HG03469 (cell line): ENCODE data around the gene BACE1.
"Not testable (repeated sequence)": the region's sequence is repeated elsewhere in the genome, so short reads cannot be mapped to it uniquely, and the experiment has no call there.

Experiments used
- ATAC-seq: cut with Tn5 transposase; IDR thresholded peaks from one replicate; pipeline ENCODE4 v1.9.1; 2021; ENCODE audit warnings: mild to moderate bottlenecking, moderate library complexity, moderate number of reproducible peaks; ENCODE audit not compliant: unreplicated experiment

The BACE1 gene

GRCh38 chr11:117316197-117316961, at the start of gene BACE1:
TSS of gene BACE1 (minus strand) at chr11:117316256. CDS start at chr11:117315795, 461 bp downstream.
- ATAC-seq: no peak

GRCh38 chr11:117361432-117361831, 45.4 kb upstream of the BACE1 start:
- ATAC-seq: no peak

GRCh38 chr11:117356126-117356890, 40.3 kb upstream of the BACE1 start:
- no peak for ATAC-seq

DNA sequence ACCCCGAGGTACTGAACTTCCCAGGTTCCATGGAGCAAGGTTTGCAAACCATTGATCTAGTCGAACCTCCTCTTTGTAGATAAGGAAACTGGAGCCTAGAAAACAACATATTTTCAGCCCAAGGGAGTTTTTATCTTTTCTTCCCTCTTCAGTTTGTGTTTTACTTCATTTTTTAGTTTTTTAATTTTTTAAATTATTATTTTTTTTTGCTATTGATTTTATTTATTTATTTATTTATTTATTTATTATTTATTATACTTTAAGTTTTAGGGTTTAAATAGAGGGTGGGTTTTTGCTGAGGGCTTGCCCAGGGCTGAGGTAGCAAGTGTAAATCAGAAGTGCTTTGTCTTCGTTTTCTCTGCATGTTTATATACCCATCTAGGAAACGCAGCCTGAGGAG, 38.5 kb upstream of the BACE1 start:
- ATAC-seq: no peak

DNA sequence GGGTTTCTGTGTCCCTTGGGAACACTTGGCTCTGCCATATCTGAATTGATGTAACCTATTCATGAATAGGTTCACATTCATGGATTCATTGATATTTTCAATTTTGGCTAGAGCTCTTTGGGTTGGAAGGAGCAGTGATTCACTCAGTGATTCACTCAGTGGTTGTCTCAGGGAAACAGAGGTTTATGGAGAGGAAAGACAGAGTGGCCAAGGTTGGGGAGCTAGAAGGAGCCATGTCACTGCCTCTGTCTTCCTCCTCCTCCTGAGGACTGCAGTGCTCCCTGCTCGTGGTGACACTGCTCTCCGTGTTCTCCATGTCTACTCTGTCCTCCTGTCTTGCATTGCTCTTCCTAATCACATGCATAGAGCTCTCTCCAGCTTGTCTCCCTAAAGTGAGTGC, 29.0 kb upstream of the BACE1 start:
- ATAC-seq: no peak

GRCh38 chr11:117337076-117337475, 21.0 kb upstream of the BACE1 start:
- ATAC-seq: no peak

- ATAC-seq: no peak
Observed at GRCh38 chr11:117335399-117335798, 19.3 kb upstream of the BACE1 start.

GRCh38 chr11:117334896-117335295, 18.8 kb upstream of the BACE1 start:
- no peak for ATAC-seq

DNA sequence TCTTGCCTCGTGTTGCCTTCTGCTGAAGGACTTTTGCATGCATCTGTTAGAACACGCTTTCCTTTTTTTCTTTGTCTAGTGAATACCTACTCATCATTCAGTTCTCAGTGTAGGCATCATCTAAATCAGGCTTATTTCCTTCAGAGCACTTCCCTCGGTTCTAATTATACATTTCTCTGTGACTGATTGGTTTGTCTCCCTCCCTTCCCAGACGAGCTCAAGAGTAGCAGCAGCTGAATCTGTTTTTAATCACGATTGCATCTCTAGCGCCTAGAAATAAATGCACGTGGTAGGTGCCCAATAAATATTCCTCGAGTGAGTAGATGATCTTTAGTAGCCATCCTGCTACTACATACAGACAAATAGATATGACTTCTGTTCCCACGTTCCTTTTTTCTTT, 17.9 kb upstream of the BACE1 start:
- no peak for ATAC-seq

DNA sequence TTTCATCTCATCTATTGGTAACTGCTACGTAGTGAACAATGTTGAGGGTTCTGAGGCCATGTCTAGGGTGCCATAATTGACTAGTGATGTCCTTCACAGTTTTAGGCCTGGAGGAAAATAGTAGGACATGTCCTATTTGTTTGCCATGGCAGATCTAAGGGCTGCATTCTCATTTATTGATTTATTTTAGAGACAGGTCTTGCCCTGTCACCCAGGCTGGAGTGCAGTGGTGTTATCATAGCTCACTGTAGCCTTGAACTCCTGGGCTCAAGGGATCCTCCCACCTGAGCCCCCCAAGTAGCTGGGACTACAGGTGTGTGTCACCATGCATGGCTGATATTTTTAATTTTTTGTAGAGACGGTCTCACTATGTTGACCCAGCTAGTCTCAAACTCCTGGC, 16.8 kb upstream of the BACE1 start:
- ATAC-seq: no peak

- ATAC-seq: no peak
Observed at GRCh38 chr11:117328375-117329010, 12.4 kb upstream of the BACE1 start.

- peak; percentile 90 for ATAC-seq
Observed at GRCh38 chr11:117327567-117328374, 11.7 kb upstream of the BACE1 start, which contains the start of gene CEP164. TSS of gene CEP164 (plus strand) at chr11:117327854. CDS start at chr11:117338587, 10,733 bp downstream.

DNA sequence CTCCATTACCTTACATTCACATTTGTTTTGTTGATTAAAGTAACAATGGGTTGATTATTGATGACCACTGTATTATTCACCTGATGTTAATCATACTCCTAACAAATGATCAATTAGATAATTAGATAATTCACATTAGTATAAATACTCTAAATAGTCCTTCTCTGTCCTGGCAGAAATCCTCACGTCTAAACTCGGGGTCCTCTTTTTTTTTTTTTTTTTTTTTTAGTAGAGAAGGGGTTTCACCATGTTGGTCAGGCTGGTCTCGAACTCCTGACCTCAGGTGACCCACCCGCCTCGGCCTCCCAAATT, 11.2 kb upstream of the BACE1 start:
- not testable (repeated sequence) for ATAC-seq

GRCh38 chr11:117319214-117319840, 3.3 kb upstream of the BACE1 start:
- no peak for ATAC-seq

DNA sequence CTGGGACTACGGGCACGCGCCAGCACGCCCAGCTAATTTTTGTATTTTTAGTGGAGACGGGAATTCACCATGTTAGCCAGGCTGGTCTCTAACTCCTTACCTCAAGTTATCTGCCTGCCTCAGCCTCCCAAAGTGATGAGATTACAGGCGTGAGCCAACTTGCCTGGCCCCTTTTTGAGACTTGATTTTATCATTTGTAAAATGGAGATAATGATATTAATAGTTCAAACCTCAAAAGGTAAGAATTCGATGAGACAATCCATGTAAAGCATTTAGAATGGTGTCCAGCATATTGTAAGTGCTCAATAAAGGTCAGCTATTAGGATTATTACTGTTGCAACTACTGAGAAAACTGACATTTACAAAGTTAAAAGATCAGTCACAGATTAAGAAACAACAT, 2.7 kb upstream of the BACE1 start:
- no peak for ATAC-seq

DNA sequence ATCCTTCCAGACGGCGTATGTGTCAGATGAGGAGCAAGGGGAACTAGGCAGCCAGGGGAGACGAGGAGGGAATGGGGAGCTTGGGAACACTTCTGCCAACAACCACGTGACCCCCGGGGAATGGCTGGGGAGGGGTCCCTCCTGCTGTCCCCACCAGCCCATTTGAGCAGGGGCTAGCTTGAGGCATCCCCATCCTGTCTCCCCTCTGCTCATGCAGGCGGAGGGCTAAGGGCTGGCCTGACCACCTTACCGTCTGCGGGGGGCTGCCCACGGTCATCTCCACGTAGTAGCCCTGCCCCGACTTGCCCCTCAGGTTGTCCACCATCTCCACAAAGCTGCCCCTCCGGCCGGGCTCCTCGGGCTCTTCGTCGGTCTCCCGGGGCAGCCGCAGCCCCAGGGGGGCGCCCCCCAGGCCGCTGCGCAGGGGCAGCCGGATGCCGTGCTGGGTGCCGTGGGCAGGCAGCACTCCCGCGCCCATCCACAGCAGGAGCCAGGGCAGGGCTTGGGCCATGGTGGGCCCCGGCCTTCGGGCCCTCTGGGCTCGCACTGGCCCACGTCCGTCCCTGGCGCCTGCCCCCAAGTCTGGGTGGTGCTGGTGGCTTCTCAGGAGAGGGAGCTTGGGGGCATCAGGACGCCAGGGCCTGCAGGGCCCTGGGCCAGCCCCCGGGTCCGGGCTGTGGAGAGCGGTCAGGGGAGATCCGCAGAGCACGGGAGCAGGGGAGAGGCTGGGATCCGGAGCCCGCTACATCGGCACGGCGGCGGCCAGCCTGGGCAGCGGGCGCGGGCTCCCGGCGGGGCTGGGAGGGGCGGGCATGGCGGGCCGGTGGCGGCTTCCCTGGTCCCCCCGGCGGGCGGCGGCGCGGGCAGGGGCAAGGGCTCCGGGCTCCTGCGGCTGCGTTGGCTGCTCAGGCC, 515 bp downstream of the BACE1 start:
- ATAC-seq: no peak

DNA sequence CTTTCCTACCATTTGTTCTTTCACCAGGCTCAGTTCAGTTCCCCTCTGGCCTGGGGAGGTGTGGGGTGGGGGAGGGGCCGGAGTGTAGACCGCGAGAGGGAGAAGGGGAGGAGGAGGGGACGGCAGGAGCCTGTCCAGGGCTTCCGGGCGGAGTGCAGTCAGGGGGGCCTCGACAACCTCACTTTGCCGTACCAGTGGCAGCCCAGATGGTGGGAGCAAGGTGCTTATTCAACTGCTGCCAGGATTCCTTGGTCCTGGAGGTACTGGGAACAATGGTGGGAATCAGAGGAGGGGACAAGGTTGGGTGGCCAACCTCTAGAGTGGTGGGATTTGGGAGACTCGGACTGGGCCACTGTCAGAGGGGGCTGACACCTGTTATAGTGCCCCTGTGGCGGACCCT, 1.2 kb downstream of the BACE1 start:
- no peak for ATAC-seq

- no peak for ATAC-seq
Observed at GRCh38 chr11:117313828-117314768, 2.0 kb downstream of the BACE1 start.
